Measurements from ENCODE around the gene PDE4D.

The PDE4D gene

GRCh38 chr5:59893429-59894227, at the start of gene PDE4D:
Gene PDE4D, minus strand, starts transcription at chr5:59893726.
- DNase-seq = peak; percentile 90

GRCh38 chr5:59937633-59938032, 44.1 kb upstream of the PDE4D start:
- no peak for DNase-seq

- no peak for DNase-seq
Observed at GRCh38 chr5:59923465-59923864, 29.9 kb upstream of the PDE4D start.

- no peak for DNase-seq
Observed at GRCh38 chr5:59922220-59922619, 28.7 kb upstream of the PDE4D start.

- no peak for DNase-seq
Observed at GRCh38 chr5:59921816-59922215, 28.3 kb upstream of the PDE4D start.

- no peak for DNase-seq
Observed at GRCh38 chr5:59919484-59919883, 26.0 kb upstream of the PDE4D start.

GRCh38 chr5:59917121-59917520, 23.6 kb upstream of the PDE4D start:
- no peak for DNase-seq

GRCh38 chr5:59905188-59905587, 11.7 kb upstream of the PDE4D start:
- peak; percentile 10 for DNase-seq

GRCh38 chr5:59897075-59897474, 3.5 kb upstream of the PDE4D start:
- DNase-seq = no peak

- DNase-seq = peak; percentile 49
Observed at GRCh38 chr5:59891962-59892643, 1.4 kb downstream of the PDE4D start.

- no peak for DNase-seq
Observed at GRCh38 chr5:59887274-59887673, 6.3 kb downstream of the PDE4D start.

GRCh38 chr5:59874675-59875074, 18.9 kb downstream of the PDE4D start:
- DNase-seq = no peak

- DNase-seq = no peak
Observed at GRCh38 chr5:59873113-59873512, 20.4 kb downstream of the PDE4D start.

GRCh38 chr5:59866661-59867060, 26.9 kb downstream of the PDE4D start:
- no peak for DNase-seq

GRCh38 chr5:59864718-59865117, 28.8 kb downstream of the PDE4D start:
- peak; percentile 28 for DNase-seq

GRCh38 chr5:59863777-59864176, 29.7 kb downstream of the PDE4D start:
- DNase-seq = no peak

GRCh38 chr5:59856358-59856757, 37.2 kb downstream of the PDE4D start:
- DNase-seq = no peak

- DNase-seq = no peak
Observed at GRCh38 chr5:59850766-59851165, 42.8 kb downstream of the PDE4D start.

- DNase-seq = no peak
Observed at GRCh38 chr5:59847586-59847985, 45.9 kb downstream of the PDE4D start.

- DNase-seq = no peak
Observed at GRCh38 chr5:59845730-59846129, 47.8 kb downstream of the PDE4D start.

- DNase-seq = no peak
Observed at GRCh38 chr5:59843511-59844213, 49.9 kb downstream of the PDE4D start.

GRCh38 chr5:59842999-59843398, 50.5 kb downstream of the PDE4D start:
- DNase-seq = no peak

- DNase-seq = peak; percentile 39
Observed at GRCh38 chr5:59840200-59840601, 53.3 kb downstream of the PDE4D start.

GRCh38 chr5:59838989-59839388, 54.5 kb downstream of the PDE4D start:
- no peak for DNase-seq

Data from retina (tissue), 1 donor.